IPS-18a (cell line): Measurements from ENCODE around the gene PGBD5.

ENCODE experiments used
- H3K27ac ChIP-seq: one replicate; pipeline ENCODE4 v1.5.1; 2013; ENCODE audit warnings: low read length
- H3K27me3 ChIP-seq: one replicate; pipeline ENCODE4 v1.6.1; 2013; ENCODE audit warnings: mild to moderate bottlenecking, low read length; ENCODE audit not compliant: control insufficient read depth, insufficient read depth
- H3K36me3 ChIP-seq: one replicate; pipeline ENCODE4 v1.6.1; 2013; ENCODE audit warnings: low read depth, low read length; ENCODE audit not compliant: control insufficient read depth
- H3K4me1 ChIP-seq: one replicate; pipeline ENCODE4 v1.6.1; 2013; ENCODE audit warnings: low read depth, low read length; ENCODE audit not compliant: control insufficient read depth
- H3K4me3 ChIP-seq: one replicate; pipeline ENCODE4 v1.5.1; 2013; ENCODE audit warnings: low read length
- H3K9ac ChIP-seq: one replicate; pipeline ENCODE4 v1.6.1; 2013; ENCODE audit warnings: mild to moderate bottlenecking, low read length, moderate library complexity
- H3K9me3 ChIP-seq: one replicate; pipeline ENCODE4 v1.6.1; 2013; ENCODE audit warnings: low read depth, low read length; ENCODE audit not compliant: control insufficient read depth

PGBD5 gene

GRCh38 chr1:230307213-230307612, 118.9 kb downstream of the PGBD5 start:
- H3K36me3 ChIP-seq: no peaks in the 10 kb centered on the region
- no peaks in the 10 kb centered on the region for H3K4me1 ChIP-seq
- H3K4me3 ChIP-seq: no peak overlapping the region
- no peak overlapping the region for H3K9ac ChIP-seq
- H3K9me3 ChIP-seq: no peaks in the 10 kb centered on the region
- H3K27ac ChIP-seq: no peak overlapping the region
- H3K27me3 ChIP-seq: no peaks in the 10 kb centered on the region

DNA sequence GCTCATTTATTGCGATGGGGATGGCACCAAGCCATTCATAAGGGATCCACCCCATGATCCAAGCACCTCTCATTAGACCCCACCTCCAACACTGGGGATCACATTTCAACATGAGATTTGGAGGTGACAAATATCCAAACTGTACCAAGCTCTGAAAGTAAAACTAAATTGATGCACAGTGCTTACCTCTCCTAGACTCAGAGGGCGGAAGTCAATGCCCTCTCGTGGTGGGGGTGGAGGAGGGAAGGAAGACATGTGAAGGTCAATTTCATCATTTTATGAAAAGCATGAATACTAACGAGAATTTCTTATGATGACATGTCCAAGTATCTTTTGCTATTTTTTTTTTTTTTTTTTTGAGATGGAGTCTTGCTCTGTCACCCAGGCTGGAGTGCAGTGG, 120.0 kb downstream of the PGBD5 start:
- H3K27me3 ChIP-seq: no peaks in the 10 kb centered on the region
- no peaks in the 10 kb centered on the region for H3K9me3 ChIP-seq
- H3K4me1 ChIP-seq: no peaks in the 10 kb centered on the region
- H3K36me3 ChIP-seq: no peaks in the 10 kb centered on the region
- no peak overlapping the region for H3K4me3 ChIP-seq
- no peak overlapping the region for H3K27ac ChIP-seq
- H3K9ac ChIP-seq: no peak overlapping the region

GRCh38 chr1:230303822-230304221, 122.3 kb downstream of the PGBD5 start:
- no peaks in the 10 kb centered on the region for H3K9me3 ChIP-seq
- no peak overlapping the region for H3K9ac ChIP-seq
- no peaks in the 10 kb centered on the region for H3K36me3 ChIP-seq
- no peak overlapping the region for H3K4me3 ChIP-seq
- H3K27me3 ChIP-seq: no peaks in the 10 kb centered on the region
- H3K27ac ChIP-seq: no peak overlapping the region
- no peaks in the 10 kb centered on the region for H3K4me1 ChIP-seq

DNA sequence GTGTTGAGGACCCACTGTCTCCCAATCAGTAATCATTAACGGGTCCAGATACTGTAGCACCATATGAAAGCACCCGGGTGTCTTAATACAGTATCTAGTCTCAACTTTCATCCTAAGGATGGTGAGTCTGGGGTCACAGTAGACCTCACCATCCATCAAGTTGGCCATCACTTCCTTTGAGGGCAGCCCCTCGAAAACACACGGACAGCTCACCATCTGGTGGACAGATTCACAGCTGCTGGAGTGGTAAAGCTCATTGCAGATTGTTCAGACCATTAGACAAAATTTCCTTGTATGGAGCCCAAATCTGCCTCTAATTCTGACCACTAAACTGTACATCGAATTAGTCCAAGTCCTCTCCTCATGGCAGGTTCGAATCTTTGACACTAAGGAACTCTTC, 123.1 kb downstream of the PGBD5 start:
- H3K4me1 ChIP-seq: no peaks in the 10 kb centered on the region

GRCh38 chr1:230301822-230302221, 124.3 kb downstream of the PGBD5 start:
- H3K27me3 ChIP-seq: no peaks in the 10 kb centered on the region
- no peaks in the 10 kb centered on the region for H3K36me3 ChIP-seq
- H3K4me3 ChIP-seq: no peak overlapping the region
- no peaks in the 10 kb centered on the region for H3K9me3 ChIP-seq
- H3K4me1 ChIP-seq: no peaks in the 10 kb centered on the region
- H3K27ac ChIP-seq: no peak overlapping the region
- no peak overlapping the region for H3K9ac ChIP-seq

More for the DNA sequence above, 123.1 kb downstream of the PGBD5 start:
- no peak overlapping the region for H3K9ac ChIP-seq
- no peaks in the 10 kb centered on the region for H3K9me3 ChIP-seq
- no peaks in the 10 kb centered on the region for H3K36me3 ChIP-seq
- no peak overlapping the region for H3K27ac ChIP-seq
- no peak overlapping the region for H3K4me3 ChIP-seq
- no peaks in the 10 kb centered on the region for H3K27me3 ChIP-seq

- no peaks in the 10 kb centered on the region for H3K27me3 ChIP-seq
- no peaks in the 10 kb centered on the region for H3K9me3 ChIP-seq
- no peaks in the 10 kb centered on the region for H3K36me3 ChIP-seq
- no peak overlapping the region for H3K9ac ChIP-seq
- H3K4me3 ChIP-seq: no peak overlapping the region
- no peaks in the 10 kb centered on the region for H3K4me1 ChIP-seq
- no peak overlapping the region for H3K27ac ChIP-seq
Measured at GRCh38 chr1:230301322-230301721, 124.8 kb downstream of the PGBD5 start.

GRCh38 chr1:230300322-230301301, 125.5 kb downstream of the PGBD5 start:
- no peaks in the 10 kb centered on the region for H3K9me3 ChIP-seq
- no peak overlapping the region for H3K4me3 ChIP-seq
- H3K4me1 ChIP-seq: no peaks in the 10 kb centered on the region
- H3K9ac ChIP-seq: no peak overlapping the region
- H3K27ac ChIP-seq: no peak overlapping the region
- H3K27me3 ChIP-seq: no peaks in the 10 kb centered on the region
- H3K36me3 ChIP-seq: no peaks in the 10 kb centered on the region

DNA sequence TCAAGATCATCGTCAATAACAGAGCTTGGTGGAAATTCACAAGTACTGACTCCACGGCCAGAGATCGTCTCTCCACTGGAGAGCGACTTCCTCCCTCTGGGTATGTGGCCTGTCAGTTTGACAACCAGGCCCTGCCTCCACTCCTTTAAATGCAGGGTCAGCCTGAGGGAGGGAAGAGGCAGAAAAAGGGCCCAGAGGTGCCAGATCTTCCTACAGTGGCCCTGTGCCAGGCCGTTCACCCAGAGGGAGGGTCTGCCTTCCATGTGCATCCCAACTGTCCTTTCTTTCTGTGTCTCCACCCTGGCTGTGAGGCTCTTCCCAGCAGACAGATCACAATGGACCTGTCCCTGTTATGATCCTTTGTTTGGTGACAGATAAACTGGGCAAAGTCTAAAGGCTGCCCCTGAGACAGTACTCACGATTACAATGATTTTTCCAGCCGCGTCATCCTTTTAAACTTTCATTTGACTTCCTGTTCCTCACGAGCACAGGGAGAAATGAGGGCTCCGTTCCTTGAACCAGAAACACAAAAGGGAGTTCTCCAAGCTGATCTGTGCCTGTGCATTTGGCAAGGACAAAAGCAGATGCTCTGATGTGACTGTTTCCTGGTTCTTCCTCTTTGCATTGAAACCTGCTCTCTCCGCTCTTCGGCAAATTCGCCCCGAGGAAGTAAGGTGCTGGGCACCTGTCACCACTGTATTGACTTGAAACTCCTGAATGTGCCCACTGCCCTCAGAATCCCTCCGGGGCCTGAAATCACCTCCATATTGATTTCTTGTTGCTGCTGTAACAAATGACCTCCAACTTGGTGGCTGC, 126.7 kb downstream of the PGBD5 start:
- H3K9me3 ChIP-seq: no peaks in the 10 kb centered on the region
- H3K9ac ChIP-seq: no peak overlapping the region
- H3K4me3 ChIP-seq: no peak overlapping the region
- H3K27me3 ChIP-seq: no peaks in the 10 kb centered on the region
- no peaks in the 10 kb centered on the region for H3K36me3 ChIP-seq
- no peak overlapping the region for H3K27ac ChIP-seq
- peaks cover 5% of the 10 kb centered on the region for H3K4me1 ChIP-seq

DNA sequence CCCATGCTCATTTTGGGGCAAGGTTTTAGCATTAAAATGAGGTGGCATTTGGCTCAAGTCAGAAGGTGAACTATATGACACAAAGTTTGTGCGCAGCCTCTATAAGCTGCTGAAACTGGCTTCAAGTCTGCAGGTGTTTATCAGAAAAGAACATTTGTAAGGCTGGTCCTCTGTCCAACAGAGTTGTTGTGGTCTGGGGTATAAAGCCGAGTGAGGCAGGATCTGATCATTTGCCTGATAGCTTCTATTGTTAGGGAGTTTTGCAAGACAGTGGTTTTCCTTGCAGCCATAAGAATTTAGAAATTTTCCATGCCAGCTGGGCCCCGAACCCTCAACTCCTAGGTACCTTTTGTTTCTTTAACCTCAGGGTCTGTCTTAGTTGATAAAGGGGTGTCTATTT, 130.8 kb downstream of the PGBD5 start:
- Histone ChIP-seq H3K4me3 (no peak overlapping the region), H3K9me3 (no peaks in the 10 kb centered on the region), H3K9ac (no peak overlapping the region), H3K36me3 (no peaks in the 10 kb centered on the region), H3K4me1 (peaks cover 10% of the 10 kb centered on the region), H3K27ac (no peak overlapping the region), H3K27me3 (no peaks in the 10 kb centered on the region)

- Histone ChIP-seq H3K4me1 (peaks cover 10% of the 10 kb centered on the region), H3K36me3 (no peaks in the 10 kb centered on the region), H3K9ac (no peak overlapping the region), H3K4me3 (no peak overlapping the region), H3K27ac (no peak overlapping the region), H3K27me3 (no peaks in the 10 kb centered on the region), H3K9me3 (no peaks in the 10 kb centered on the region)
Measured at GRCh38 chr1:230293390-230293700, 132.8 kb downstream of the PGBD5 start.

DNA sequence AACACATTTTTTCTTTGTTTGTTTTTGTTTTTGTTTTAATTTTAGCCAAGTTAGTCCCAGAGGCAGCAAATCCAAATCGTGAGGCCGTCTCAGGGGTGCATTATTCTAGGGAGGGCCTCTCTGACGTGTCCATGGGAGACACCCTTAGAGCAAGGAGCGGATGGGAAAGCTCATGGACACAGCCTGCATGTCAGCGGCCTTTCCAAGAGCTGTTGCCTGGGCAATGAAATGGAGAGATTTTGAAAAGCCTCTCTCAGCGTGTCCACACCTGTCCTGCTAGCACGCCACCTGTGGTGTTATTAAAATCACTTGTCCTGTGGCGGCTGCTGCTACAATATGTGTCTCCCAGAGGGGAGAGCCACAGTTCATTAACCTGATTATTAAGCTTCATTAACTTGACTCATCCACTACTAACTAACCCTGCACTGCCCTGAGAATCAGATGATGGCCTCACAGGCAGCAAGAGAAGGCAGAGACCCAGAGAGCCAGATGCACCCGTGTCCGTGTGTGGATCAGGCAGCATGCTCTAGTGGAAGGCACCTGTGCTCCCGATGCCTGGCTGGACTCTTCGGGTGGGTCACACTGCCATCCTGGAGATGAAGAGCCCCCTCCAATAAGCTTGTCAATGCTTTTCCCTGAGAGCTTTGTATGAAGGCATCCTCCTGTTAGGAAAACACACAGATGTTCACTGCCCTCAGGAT, 133.3 kb downstream of the PGBD5 start:
- Histone ChIP-seq H3K27ac (no peak overlapping the region), H3K27me3 (no peaks in the 10 kb centered on the region), H3K9ac (no peak overlapping the region), H3K9me3 (no peaks in the 10 kb centered on the region), H3K4me1 (peaks cover 10% of the 10 kb centered on the region), H3K36me3 (no peaks in the 10 kb centered on the region), H3K4me3 (peak overlapping the region; percentile 54)
